K562 (cell line): Measurements from ENCODE around the gene ITPR2. TPM values are rescaled to one million over a fixed set of nuclear protein-coding genes. Genes with fewer than 3 reads are reported as not detected.

Experiments used
- ELF4 ChIP-seq: fragments of 450-650 bp; formaldehyde crosslinking; IDR thresholded peaks from 2 replicates; pipeline ENCODE4 v1.4.0; 2022; ENCODE audit warnings: missing genetic modification characterization
- EWSR1 ChIP-seq: fragments of 450-650 bp; IDR thresholded peaks from 2 replicates; pipeline ENCODE4 v1.6.1; 2018; ENCODE audit warnings: borderline replicate concordance, mild to moderate bottlenecking, low read depth, moderate library complexity; ENCODE audit not compliant: partially characterized antibody
- FOXA1 ChIP-seq: fragments of 450-650 bp; IDR thresholded peaks from 2 replicates; pipeline ENCODE4 v1.6.1; 2016; ENCODE audit warnings: mild to moderate bottlenecking, borderline replicate concordance
- GTF2A2 ChIP-seq: IDR thresholded peaks from 2 replicates; pipeline ENCODE4 v1.6.1; 2016; ENCODE audit warnings: mild to moderate bottlenecking, missing genetic modification characterization, missing compliant biosample characterization
- MAZ ChIP-seq, 2 experiments: fragments of 450-650 bp in 1 of 2; sonication (generic) in 1 of 2; formaldehyde crosslinking; IDR thresholded peaks in 1 of 2; conservative IDR thresholded peaks in 1 of 2; 2 replicates each; pipeline versions ENCODE4 v1.4.0 to v1.5.0; 2020; ENCODE audit warnings: mild to moderate bottlenecking in 1 of 2, missing genetic modification reagents in 1 of 2
- NR2F6 ChIP-seq: fragments of 450-650 bp; formaldehyde crosslinking; IDR thresholded peaks from 2 replicates; pipeline ENCODE4 v1.4.0; 2020; ENCODE audit warnings: mild to moderate bottlenecking
- PTBP1 ChIP-seq: fragments of 200-400 bp; formaldehyde crosslinking; IDR thresholded peaks from 2 replicates; pipeline ENCODE4 v1.6.1; 2017; ENCODE audit warnings: low read depth, low read length
- SMAD2 ChIP-seq: fragments of 150-350 bp; IDR thresholded peaks from 2 replicates; pipeline ENCODE4 v1.6.1; 2014; ENCODE audit warnings: low read depth, mild to moderate bottlenecking, low read length
- TCF7L2 ChIP-seq: fragments of 150-350 bp; IDR thresholded peaks from 2 replicates; pipeline ENCODE4 v1.6.1; 2016; ENCODE audit warnings: low read depth, mild to moderate bottlenecking, low read length, moderate library complexity
- U2AF1 ChIP-seq: fragments of 200-400 bp; formaldehyde crosslinking; optimal IDR thresholded peaks from 2 replicates; pipeline ENCODE3; 2017; ENCODE audit warnings: mild to moderate bottlenecking, low read depth, low read length, moderate library complexity
- ZFP36 ChIP-seq: fragments of 150-350 bp; IDR thresholded peaks from 2 replicates; pipeline ENCODE4 v1.6.1; 2018; ENCODE audit warnings: low read length, low read depth; ENCODE audit not compliant: partially characterized antibody
- ZNF140 ChIP-seq: fragments of 250-450 bp; sonication (Bioruptor Pico); IDR thresholded peaks from 2 replicates; pipeline ENCODE4 v1.8.0; 2021; ENCODE audit warnings: moderate library complexity, mild to moderate bottlenecking, inconsistent platforms
- ZNF197 ChIP-seq: fragments of 200-800 bp; sonication (Bioruptor generic); IDR thresholded peaks from 2 replicates; pipeline ENCODE4 v1.6.1; 2016; ENCODE audit warnings: low read depth, missing genetic modification characterization, missing compliant biosample characterization
- ZNF445 ChIP-seq: fragments of 250-450 bp; sonication (Bioruptor Pico); IDR thresholded peaks from 2 replicates; pipeline ENCODE4 v1.4.0; 2020; ENCODE audit warnings: low read depth, mild to moderate bottlenecking, moderate library complexity
- ZNF79 ChIP-seq: fragments of 250-450 bp; sonication (Bioruptor Pico); IDR thresholded peaks from 2 replicates; pipeline ENCODE4 v1.4.0; 2020; ENCODE audit warnings: low read depth, mild to moderate bottlenecking, moderate library complexity
- ZSCAN32 ChIP-seq: fragments of 450-650 bp; formaldehyde crosslinking; IDR thresholded peaks from 2 replicates; pipeline ENCODE4 v1.4.0; 2020; ENCODE audit warnings: mild to moderate bottlenecking, moderate library complexity
- polyA plus RNA-seq, 8 experiments: library from polyadenylated mRNA; depleted of rRNA in 4 of 8; stranded (reverse) in 5 of 8; unstranded in 3 of 8; fragments of >200 nt; fragmentation: Nextera tagmentation in 2 of 8; fragmentation: Illumina TruSeq in 1 of 8; extraction: Ambion mirVana in 2 of 8; extraction: Trizol in 1 of 8; gene quantifications; 2 replicates each; pipeline versions ENCODE4 v1.2.1 to v1.2.3, GENCODE V29; 2011 to 2014; ENCODE audit warnings: inconsistent platforms in 1 of 8, missing spikeins in 1 of 8
- total RNA-seq, 7 experiments: library from RNA; depleted of rRNA in 6 of 7; stranded (reverse); fragments of >200 nt in 6 of 7; fragmentation: Illumina TruSeq in 2 of 7; extraction: Trizol in 2 of 7; gene quantifications; 2 replicates each; pipeline versions ENCODE4 v1.2.1 to v1.2.3, GENCODE V29; 2011 to 2021; ENCODE audit warnings: low replicate concordance in 1 of 7
- TF ChIP-seq, protein P1 (sequence below): fragments of 250-450 bp; sonication (Bioruptor Pico); IDR thresholded peaks from 2 replicates; pipeline ENCODE4 v1.5.0; 2021; ENCODE audit warnings: mild to moderate bottlenecking, borderline replicate concordance
- TF ChIP-seq, protein P2 (sequence below): fragments of 250-450 bp; sonication (Bioruptor Pico); IDR thresholded peaks from 2 replicates; pipeline ENCODE4 v1.5.0; 2021
- TF ChIP-seq, protein P3 (sequence below): fragments of 250-450 bp; sonication (Bioruptor Pico); IDR thresholded peaks from 2 replicates; pipeline ENCODE4 v1.8.0; 2021; ENCODE audit warnings: moderate library complexity, mild to moderate bottlenecking, inconsistent platforms
- TF ChIP-seq, protein P4 (sequence below): fragments of 200-400 bp; formaldehyde crosslinking; IDR thresholded peaks from 2 replicates; pipeline ENCODE4 v1.6.1; 2017; ENCODE audit warnings: mild to moderate bottlenecking, low read depth, low read length, moderate library complexity

The ITPR2 gene
- total and polyA plus RNA-seq, 9 of the 15 experiments (the other 6 are each of a cell fraction or from before 2014, with no cell fraction given): 0.21 to 3.3 (median 0.95) TPM

DNA sequence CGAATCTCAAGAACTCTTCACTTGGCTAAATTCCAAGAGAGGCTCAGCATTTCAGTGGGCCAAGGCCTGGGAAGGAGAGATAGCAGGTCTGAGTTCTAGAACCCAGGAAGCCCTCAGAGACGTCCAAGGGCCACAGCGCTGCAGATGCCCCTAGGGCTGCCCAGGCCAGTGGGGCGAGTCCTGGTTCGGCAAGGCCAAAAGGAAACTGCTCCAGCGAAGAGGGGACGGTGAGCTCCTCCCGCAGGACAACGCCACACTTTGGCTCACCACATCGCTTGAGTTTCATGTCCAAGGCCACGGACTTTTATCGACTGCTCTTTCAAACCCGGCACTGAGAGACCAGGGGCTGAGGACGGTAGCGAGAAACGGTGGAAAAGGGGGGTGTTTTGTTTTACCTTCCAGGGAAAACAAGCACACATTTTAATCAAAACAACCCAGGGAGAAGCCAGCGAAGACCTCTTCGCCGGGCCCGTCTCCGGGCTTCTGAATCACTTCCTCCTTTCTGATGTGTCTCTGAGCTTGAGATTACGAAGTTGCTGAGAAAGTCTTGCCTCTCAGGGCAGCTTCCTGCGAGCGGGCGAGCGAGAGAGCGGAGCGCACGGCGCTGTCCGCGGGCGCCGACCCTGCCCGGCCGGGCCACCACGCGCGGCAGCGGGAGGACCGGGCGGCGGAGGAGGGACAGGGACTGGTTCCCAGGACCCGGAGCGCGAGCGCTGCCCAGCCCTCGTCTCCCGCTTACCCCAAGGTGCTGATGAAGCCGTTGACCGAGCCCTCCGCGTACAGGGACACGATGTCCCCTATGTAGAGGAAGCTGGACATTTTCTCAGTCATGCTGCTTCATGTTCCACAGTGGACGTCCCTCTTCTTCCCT lies 808 bp downstream of the ITPR2 start (continued):
- TF ChIP-seq, protein P1, sequence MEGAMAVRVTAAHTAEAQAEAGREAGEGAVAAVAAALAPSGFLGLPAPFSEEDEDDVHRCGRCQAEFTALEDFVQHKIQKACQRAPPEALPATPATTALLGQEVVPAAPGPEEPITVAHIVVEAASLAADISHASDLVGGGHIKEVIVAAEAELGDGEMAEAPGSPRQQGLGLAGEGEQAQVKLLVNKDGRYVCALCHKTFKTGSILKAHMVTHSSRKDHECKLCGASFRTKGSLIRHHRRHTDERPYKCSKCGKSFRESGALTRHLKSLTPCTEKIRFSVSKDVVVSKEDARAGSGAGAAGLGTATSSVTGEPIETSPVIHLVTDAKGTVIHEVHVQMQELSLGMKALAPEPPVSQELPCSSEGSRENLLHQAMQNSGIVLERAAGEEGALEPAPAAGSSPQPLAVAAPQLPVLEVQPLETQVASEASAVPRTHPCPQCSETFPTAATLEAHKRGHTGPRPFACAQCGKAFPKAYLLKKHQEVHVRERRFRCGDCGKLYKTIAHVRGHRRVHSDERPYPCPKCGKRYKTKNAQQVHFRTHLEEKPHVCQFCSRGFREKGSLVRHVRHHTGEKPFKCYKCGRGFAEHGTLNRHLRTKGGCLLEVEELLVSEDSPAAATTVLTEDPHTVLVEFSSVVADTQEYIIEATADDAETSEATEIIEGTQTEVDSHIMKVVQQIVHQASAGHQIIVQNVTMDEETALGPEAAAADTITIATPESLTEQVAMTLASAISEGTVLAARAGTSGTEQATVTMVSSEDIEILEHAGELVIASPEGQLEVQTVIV (CRISPR knock-in tag): no peak
- TF ChIP-seq, protein P2, sequence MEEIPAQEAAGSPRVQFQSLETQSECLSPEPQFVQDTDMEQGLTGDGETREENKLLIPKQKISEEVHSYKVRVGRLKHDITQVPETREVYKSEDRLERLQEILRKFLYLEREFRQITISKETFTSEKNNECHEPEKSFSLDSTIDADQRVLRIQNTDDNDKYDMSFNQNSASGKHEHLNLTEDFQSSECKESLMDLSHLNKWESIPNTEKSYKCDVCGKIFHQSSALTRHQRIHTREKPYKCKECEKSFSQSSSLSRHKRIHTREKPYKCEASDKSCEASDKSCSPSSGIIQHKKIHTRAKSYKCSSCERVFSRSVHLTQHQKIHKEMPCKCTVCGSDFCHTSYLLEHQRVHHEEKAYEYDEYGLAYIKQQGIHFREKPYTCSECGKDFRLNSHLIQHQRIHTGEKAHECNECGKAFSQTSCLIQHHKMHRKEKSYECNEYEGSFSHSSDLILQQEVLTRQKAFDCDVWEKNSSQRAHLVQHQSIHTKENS: no peak
- TF ChIP-seq, protein P3, sequence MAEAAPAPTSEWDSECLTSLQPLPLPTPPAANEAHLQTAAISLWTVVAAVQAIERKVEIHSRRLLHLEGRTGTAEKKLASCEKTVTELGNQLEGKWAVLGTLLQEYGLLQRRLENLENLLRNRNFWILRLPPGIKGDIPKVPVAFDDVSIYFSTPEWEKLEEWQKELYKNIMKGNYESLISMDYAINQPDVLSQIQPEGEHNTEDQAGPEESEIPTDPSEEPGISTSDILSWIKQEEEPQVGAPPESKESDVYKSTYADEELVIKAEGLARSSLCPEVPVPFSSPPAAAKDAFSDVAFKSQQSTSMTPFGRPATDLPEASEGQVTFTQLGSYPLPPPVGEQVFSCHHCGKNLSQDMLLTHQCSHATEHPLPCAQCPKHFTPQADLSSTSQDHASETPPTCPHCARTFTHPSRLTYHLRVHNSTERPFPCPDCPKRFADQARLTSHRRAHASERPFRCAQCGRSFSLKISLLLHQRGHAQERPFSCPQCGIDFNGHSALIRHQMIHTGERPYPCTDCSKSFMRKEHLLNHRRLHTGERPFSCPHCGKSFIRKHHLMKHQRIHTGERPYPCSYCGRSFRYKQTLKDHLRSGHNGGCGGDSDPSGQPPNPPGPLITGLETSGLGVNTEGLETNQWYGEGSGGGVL (CRISPR knock-in tag): no peak
- TF ChIP-seq ELF4 (CRISPR knock-in tag): no peak
- TF ChIP-seq MAZ (CRISPR knock-in tag; conservative IDR thresholded peaks at IDR 0.05 in 1 of 2, IDR thresholded peaks at IDR 0.05 in 1 of 2): peak in 1 of 2 experiments; percentile 20; a peak in 2 of 4 replicates
- 0 out of 2 replicates have a peak, but pooled peaks have one; percentile 46 for TF ChIP-seq ZSCAN32 (CRISPR knock-in tag)
- no peak for TF ChIP-seq ZNF79 (CRISPR knock-in tag)
- TF ChIP-seq TCF7L2: no peak
- TF ChIP-seq SMAD2: no peak
- TF ChIP-seq EWSR1: no peak
- TF ChIP-seq FOXA1: no peak
- TF ChIP-seq ZFP36: no peak
- TF ChIP-seq U2AF1: no peak
- TF ChIP-seq PTBP1: no peak
- TF ChIP-seq, protein P4, sequence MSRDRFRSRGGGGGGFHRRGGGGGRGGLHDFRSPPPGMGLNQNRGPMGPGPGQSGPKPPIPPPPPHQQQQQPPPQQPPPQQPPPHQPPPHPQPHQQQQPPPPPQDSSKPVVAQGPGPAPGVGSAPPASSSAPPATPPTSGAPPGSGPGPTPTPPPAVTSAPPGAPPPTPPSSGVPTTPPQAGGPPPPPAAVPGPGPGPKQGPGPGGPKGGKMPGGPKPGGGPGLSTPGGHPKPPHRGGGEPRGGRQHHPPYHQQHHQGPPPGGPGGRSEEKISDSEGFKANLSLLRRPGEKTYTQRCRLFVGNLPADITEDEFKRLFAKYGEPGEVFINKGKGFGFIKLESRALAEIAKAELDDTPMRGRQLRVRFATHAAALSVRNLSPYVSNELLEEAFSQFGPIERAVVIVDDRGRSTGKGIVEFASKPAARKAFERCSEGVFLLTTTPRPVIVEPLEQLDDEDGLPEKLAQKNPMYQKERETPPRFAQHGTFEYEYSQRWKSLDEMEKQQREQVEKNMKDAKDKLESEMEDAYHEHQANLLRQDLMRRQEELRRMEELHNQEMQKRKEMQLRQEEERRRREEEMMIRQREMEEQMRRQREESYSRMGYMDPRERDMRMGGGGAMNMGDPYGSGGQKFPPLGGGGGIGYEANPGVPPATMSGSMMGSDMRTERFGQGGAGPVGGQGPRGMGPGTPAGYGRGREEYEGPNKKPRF: no peak
- TF ChIP-seq NR2F6: no peak
- no peak for TF ChIP-seq ZNF140 (CRISPR knock-in tag)
- TF ChIP-seq ZNF197: no peak
- TF ChIP-seq GTF2A2 (tag): no peak
- TF ChIP-seq ZNF445 (CRISPR knock-in tag): no peak
